Measurements from ENCODE around the gene TMED3.

TMED3 gene

DNA sequence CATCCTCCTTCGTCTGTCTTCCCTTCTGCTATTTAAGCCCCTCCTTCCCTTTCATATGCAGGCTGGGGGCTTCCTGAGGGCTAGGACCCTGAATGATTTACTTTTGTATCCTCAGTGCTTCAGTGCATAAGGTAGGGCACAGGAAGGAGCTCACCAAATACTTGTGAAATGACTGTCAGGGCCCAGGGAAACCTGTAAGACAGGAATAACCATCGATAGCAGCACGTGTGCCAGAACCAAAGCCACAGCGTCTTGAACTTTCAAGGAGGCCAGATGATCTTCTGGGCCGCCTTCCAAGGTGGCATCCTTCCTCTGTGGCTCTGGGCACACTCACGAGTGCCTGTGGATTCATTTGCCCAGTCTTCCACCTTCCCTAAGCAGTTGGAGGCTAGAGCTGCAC, 3.9 kb downstream of the TMED3 start:
- TF ChIP-seq TAF1 (IDR thresholded peaks at IDR 0.05; ENCODE audit: low read depth) (no peak), USF1 (IDR thresholded peaks at IDR 0.05) (0 out of 2 replicates have a peak, but pooled peaks have one; percentile 23), TCF12 (IDR thresholded peaks at IDR 0.05; ENCODE audit: low read depth) (no peak), MAX (IDR thresholded peaks at IDR 0.05) (peak; percentile 43; the same call in 1 of the 2 replicates), RAD21 (IDR thresholded peaks at IDR 0.05; ENCODE audit: low read depth) (no peak), YY1 (IDR thresholded peaks at IDR 0.05; ENCODE audit: low read depth) (no peak), TEAD4 (IDR thresholded peaks at IDR 0.05) (no peak)

DNA sequence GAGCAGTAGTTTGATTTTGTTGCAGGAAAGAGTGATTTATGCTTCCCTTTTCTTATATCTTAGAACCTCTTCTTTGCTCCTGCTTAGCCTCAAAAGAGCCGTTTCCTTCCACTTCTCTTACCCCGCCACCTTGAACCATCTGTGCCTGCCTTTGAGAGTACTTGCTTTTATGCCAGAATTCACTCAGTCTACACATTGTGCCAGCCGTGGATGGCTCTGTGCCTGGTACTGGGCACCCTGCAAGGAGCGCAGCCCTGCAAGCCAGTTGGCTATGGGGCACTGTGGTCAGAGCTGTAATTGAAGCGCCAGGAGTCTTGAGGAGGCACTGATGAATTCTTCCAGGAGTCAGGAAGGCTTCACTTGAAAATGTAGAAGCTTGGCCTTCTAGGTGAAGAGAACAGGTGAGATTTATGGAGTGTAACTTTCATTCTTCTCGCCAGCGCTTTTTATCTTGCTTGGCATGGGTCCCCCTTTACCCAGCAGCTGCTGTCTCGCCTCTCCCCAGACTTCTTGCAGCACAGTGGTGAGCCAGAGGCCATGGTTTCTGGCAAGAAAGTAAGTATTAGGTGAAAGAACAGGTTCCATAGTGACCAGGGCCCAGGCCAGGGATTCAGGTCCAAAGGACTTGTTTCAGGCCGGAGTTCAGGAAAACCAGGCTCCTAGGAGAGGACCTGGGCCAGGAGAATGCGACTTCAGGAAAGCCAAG, 4.9 kb downstream of the TMED3 start:
- TF ChIP-seq, protein P1, sequence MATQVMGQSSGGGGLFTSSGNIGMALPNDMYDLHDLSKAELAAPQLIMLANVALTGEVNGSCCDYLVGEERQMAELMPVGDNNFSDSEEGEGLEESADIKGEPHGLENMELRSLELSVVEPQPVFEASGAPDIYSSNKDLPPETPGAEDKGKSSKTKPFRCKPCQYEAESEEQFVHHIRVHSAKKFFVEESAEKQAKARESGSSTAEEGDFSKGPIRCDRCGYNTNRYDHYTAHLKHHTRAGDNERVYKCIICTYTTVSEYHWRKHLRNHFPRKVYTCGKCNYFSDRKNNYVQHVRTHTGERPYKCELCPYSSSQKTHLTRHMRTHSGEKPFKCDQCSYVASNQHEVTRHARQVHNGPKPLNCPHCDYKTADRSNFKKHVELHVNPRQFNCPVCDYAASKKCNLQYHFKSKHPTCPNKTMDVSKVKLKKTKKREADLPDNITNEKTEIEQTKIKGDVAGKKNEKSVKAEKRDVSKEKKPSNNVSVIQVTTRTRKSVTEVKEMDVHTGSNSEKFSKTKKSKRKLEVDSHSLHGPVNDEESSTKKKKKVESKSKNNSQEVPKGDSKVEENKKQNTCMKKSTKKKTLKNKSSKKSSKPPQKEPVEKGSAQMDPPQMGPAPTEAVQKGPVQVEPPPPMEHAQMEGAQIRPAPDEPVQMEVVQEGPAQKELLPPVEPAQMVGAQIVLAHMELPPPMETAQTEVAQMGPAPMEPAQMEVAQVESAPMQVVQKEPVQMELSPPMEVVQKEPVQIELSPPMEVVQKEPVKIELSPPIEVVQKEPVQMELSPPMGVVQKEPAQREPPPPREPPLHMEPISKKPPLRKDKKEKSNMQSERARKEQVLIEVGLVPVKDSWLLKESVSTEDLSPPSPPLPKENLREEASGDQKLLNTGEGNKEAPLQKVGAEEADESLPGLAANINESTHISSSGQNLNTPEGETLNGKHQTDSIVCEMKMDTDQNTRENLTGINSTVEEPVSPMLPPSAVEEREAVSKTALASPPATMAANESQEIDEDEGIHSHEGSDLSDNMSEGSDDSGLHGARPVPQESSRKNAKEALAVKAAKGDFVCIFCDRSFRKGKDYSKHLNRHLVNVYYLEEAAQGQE (IDR thresholded peaks at IDR 0.05; ENCODE audit: low read depth) = no peak
- TF ChIP-seq USF1 (IDR thresholded peaks at IDR 0.05) = no peak
- TF ChIP-seq MAX (IDR thresholded peaks at IDR 0.05) = no peak
- no peak for TF ChIP-seq ZBTB7A (IDR thresholded peaks at IDR 0.05; ENCODE audit: low read depth)
- TF ChIP-seq EGR1 (IDR thresholded peaks at IDR 0.05) = no peak
- TF ChIP-seq EP300 (IDR thresholded peaks at IDR 0.05; ENCODE audit: borderline replicate concordance) = no peak
- TF ChIP-seq TEAD4 (IDR thresholded peaks at IDR 0.05) = no peak
- no peak for TF ChIP-seq FOXM1 (IDR thresholded peaks at IDR 0.05; ENCODE audit: borderline replicate concordance, low read depth)

DNA sequence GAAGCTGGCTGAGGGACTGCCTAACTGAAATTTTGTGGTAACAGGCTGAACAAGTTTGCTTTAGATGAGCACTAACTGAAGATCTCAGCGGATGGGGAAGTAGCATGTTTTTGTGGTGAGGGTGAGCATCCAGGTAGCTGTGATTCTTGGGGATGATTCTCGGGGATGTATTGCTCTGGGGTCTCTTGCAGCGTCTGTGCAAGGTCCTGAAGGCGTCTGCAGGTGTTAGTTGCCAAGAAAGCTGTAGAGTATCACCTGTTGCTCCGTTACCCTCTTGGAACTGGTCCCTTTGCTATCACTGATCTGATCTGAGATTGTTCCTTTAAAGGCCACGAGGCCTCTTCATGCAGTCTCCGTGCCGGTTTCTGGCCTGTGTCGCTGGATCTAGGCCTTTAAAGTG, 6.0 kb downstream of the TMED3 start:
- TF ChIP-seq FOXM1 (IDR thresholded peaks at IDR 0.05; ENCODE audit: borderline replicate concordance, low read depth) (no peak), TEAD4 (IDR thresholded peaks at IDR 0.05) (no peak), CREB1 (IDR thresholded peaks at IDR 0.05; ENCODE audit: low read depth) (no peak), TAF1 (IDR thresholded peaks at IDR 0.05; ENCODE audit: low read depth) (no peak), TCF12 (IDR thresholded peaks at IDR 0.05; ENCODE audit: low read depth) (no peak), RAD21 (IDR thresholded peaks at IDR 0.05; ENCODE audit: low read depth) (no peak), NFIC (IDR thresholded peaks at IDR 0.05) (no peak), ZBTB7A (IDR thresholded peaks at IDR 0.05; ENCODE audit: low read depth) (no peak), EGR1 (IDR thresholded peaks at IDR 0.05) (no peak), MAX (IDR thresholded peaks at IDR 0.05) (no peak), USF1 (IDR thresholded peaks at IDR 0.05) (no peak), YY1 (IDR thresholded peaks at IDR 0.05; ENCODE audit: low read depth) (no peak), CEBPB (IDR thresholded peaks at IDR 0.05) (no peak), EP300 (IDR thresholded peaks at IDR 0.05; ENCODE audit: borderline replicate concordance) (no peak)
- TF ChIP-seq, protein P1 (IDR thresholded peaks at IDR 0.05; ENCODE audit: low read depth) = no peak

- TF ChIP-seq MAX (IDR thresholded peaks at IDR 0.05) (no peak), CEBPB (IDR thresholded peaks at IDR 0.05) (no peak), NFIC (IDR thresholded peaks at IDR 0.05) (no peak), TCF12 (IDR thresholded peaks at IDR 0.05; ENCODE audit: low read depth) (no peak), ZBTB7A (IDR thresholded peaks at IDR 0.05; ENCODE audit: low read depth) (no peak), RAD21 (IDR thresholded peaks at IDR 0.05; ENCODE audit: low read depth) (no peak), TAF1 (IDR thresholded peaks at IDR 0.05; ENCODE audit: low read depth) (no peak), TEAD4 (IDR thresholded peaks at IDR 0.05) (no peak), EGR1 (IDR thresholded peaks at IDR 0.05) (no peak), FOXM1 (IDR thresholded peaks at IDR 0.05; ENCODE audit: borderline replicate concordance, low read depth) (no peak)
Measured at GRCh38 chr15:79321876-79322275, 11.0 kb downstream of the TMED3 start.

- TF ChIP-seq, protein P1 (IDR thresholded peaks at IDR 0.05; ENCODE audit: low read depth) = no peak
- TF ChIP-seq TEAD4 (IDR thresholded peaks at IDR 0.05) = no peak
- no peak for TF ChIP-seq TCF12 (IDR thresholded peaks at IDR 0.05; ENCODE audit: low read depth)
- TF ChIP-seq TAF1 (IDR thresholded peaks at IDR 0.05; ENCODE audit: low read depth) = no peak
- TF ChIP-seq CEBPB (IDR thresholded peaks at IDR 0.05) = no peak
- TF ChIP-seq ZBTB7A (IDR thresholded peaks at IDR 0.05; ENCODE audit: low read depth) = no peak
- TF ChIP-seq CREB1 (IDR thresholded peaks at IDR 0.05; ENCODE audit: low read depth) = no peak
Measured at GRCh38 chr15:79322306-79322705, 11.4 kb downstream of the TMED3 start.
